ENCODE data around the gene ERBB2.

The ERBB2 gene

DNA sequence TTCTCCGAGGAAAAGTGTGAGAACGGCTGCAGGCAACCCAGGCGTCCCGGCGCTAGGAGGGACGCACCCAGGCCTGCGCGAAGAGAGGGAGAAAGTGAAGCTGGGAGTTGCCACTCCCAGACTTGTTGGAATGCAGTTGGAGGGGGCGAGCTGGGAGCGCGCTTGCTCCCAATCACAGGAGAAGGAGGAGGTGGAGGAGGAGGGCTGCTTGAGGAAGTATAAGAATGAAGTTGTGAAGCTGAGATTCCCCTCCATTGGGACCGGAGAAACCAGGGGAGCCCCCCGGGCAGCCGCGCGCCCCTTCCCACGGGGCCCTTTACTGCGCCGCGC lies at the start of gene ERBB2:
TSS of gene ERBB2 (plus strand) at position 247 of the 330 bp plus-strand sequence. CDS start 175 bp downstream, outside the sequence.
- no peak for DNase-seq
- in situ Hi-C loops (cut with MboI; ENCODE audit: low pct_unique_long_range_greater_than_20kb, low sequenced_read_pairs) = no loop called here

- DNase-seq = no peak
- in situ Hi-C loops (cut with MboI; ENCODE audit: low pct_unique_long_range_greater_than_20kb, low sequenced_read_pairs) = loop anchor here (25.0 kb wide), 1 partner anchor 88 kb away; no protein-coding TSS in a partner anchor
Measured at GRCh38 chr17:39650121-39650579, 49.7 kb upstream of the ERBB2 start.

DNA sequence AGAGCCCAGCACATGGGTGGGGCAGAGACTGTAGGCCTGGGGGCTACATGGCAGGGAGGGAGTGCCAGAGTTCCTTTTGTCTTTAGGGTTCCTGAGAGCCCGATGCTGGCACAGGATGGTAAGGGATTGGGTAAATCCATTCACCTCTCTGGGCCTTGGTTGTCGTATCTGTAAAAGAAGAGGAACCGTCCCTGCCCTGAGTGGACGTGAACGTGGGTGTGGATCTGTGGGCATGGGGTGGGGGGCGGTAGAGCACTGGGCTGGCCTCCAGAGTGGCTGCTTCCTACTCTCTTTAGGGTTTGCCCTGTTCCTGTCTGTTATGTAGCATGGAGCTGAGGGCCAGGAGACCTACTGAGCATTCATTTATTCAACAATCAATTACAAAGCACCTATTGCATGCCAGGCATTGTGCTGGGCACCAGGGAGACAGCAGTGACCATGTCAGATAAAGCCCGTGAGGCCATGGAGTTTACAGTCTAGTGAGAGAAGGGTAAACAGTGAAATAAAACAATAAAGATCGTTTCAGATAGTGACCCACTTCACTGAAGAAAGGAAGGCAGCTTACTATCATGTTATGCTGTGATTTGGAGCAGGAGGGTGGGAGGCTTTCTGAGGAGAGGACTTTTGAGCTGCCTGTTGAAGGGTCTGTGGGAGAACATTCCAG lies 47.8 kb upstream of the ERBB2 start:
- in situ Hi-C loops (cut with MboI; ENCODE audit: low pct_unique_long_range_greater_than_20kb, low sequenced_read_pairs) = loop anchor here (25.0 kb wide), 1 partner anchor 90 kb away; no protein-coding TSS in a partner anchor
- no peak for DNase-seq

DNA sequence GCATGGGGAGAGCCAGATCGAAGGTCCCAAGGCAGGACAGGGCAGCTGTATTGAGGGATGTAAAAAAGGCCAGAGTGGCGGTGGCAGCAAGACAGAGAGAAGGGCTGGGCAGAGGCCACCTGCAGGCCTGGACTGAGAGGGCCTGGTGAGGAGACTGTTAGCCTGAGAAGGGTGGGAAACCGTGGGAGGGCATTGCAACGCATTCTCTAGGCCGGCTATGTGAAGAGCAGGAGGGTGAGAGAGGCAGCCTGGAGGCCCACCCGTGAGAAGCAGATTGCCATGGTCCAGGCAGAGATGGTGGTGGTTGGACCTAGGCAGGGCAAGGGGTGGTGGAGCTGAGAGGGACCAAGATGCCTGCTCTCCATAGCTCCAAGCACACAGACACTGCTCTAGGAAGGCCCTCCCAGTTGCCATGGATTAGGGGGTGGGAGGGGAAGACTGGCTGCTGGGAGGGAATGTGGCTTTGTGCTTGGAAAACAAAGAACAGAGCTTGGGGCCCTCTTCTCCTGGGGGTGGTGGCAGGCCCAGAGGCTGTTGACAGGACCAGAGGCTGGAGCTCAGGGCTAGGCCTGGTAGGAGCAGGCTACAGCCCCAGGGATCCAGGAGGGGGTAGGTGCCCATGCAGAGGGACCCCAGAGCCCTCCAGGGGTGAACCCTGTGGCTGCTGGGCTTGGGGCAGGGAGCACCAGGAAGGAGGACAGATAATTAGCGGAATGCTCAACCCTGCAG lies 47.1 kb upstream of the ERBB2 start:
- in situ Hi-C loops (cut with MboI; ENCODE audit: low pct_unique_long_range_greater_than_20kb, low sequenced_read_pairs) = loop anchor here (25.0 kb wide), 1 partner anchor 90 kb away; no protein-coding TSS in a partner anchor

GRCh38 chr17:39653316-39653661 lies 46.6 kb upstream of the ERBB2 start:
- in situ Hi-C loops (cut with MboI; ENCODE audit: low pct_unique_long_range_greater_than_20kb, low sequenced_read_pairs) = loop anchor here (25.0 kb wide), 1 partner anchor 91 kb away; no protein-coding TSS in a partner anchor
- DNase-seq = no peak

More for the DNA sequence above, 47.1 kb upstream of the ERBB2 start:
- no peak for DNase-seq

DNA sequence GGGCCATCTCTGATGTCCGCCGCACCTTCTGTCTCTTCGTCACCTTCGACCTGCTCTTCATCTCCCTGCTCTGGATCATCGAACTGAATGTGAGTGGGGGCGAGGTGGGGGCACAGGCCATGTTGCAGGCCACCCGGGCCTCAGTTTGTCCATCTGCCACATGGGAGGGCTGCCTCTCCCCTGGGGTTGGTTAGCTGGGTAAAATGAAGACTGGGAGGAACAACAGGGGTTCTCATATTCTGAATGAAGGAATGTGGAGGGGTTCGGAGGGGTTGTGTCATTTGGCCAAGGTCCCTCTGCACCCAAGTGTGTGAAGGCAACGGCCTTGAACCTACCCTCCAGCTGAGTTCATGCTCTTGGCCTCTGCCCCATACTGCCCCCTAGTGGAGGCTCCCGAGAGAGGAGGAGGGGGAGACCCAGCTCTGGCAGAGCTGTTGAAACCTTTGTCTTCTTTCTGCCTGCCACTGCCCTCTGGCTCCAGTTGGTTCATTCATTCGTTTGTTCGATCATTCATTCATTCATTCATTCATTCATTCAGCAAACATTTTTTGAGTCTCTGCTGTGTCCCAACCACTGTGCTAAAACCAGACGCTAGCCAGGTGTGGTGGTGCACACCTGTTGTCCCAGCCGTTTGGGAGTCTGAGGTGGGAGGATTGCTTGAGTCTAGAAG lies 46.1 kb upstream of the ERBB2 start:
- in situ Hi-C loops (cut with MboI; ENCODE audit: low pct_unique_long_range_greater_than_20kb, low sequenced_read_pairs) = loop anchor here (25.0 kb wide), 1 partner anchor 91 kb away; no protein-coding TSS in a partner anchor
- peak; percentile 67 for DNase-seq

- no peak for DNase-seq
- in situ Hi-C loops (cut with MboI; ENCODE audit: low pct_unique_long_range_greater_than_20kb, low sequenced_read_pairs) = loop anchor here (25.0 kb wide), 1 partner anchor 93 kb away; no protein-coding TSS in a partner anchor
Measured at GRCh38 chr17:39655105-39655504, 44.8 kb upstream of the ERBB2 start.

GRCh38 chr17:39658346-39658745 lies 41.5 kb upstream of the ERBB2 start:
- DNase-seq = no peak
- in situ Hi-C loops (cut with MboI; ENCODE audit: low pct_unique_long_range_greater_than_20kb, low sequenced_read_pairs) = loop anchor here (25.0 kb wide), 1 partner anchor 96 kb away; no protein-coding TSS in a partner anchor

DNA sequence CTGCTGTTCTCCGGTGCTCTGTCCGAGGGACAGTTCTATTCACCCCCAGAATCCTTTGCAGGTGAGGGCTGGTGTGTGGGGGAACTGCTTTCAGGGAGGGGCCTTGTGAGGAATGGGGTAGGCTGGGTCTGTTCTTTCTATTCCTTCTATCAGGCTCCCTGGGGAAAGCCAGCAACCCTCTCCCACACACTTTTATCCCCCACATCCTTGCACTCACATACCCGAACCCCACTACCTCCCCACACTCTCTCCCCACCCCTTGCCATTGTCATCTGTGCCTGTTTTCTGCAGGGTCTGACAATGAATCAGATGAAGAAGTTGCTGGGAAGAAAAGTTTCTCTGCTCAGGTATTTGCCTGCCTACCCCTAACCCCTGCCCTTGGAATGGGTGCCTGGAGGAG lies 41.1 kb upstream of the ERBB2 start:
- in situ Hi-C loops (cut with MboI; ENCODE audit: low pct_unique_long_range_greater_than_20kb, low sequenced_read_pairs) = loop anchor here (25.0 kb wide), 1 partner anchor 96 kb away; no protein-coding TSS in a partner anchor
- DNase-seq = no peak

DNA sequence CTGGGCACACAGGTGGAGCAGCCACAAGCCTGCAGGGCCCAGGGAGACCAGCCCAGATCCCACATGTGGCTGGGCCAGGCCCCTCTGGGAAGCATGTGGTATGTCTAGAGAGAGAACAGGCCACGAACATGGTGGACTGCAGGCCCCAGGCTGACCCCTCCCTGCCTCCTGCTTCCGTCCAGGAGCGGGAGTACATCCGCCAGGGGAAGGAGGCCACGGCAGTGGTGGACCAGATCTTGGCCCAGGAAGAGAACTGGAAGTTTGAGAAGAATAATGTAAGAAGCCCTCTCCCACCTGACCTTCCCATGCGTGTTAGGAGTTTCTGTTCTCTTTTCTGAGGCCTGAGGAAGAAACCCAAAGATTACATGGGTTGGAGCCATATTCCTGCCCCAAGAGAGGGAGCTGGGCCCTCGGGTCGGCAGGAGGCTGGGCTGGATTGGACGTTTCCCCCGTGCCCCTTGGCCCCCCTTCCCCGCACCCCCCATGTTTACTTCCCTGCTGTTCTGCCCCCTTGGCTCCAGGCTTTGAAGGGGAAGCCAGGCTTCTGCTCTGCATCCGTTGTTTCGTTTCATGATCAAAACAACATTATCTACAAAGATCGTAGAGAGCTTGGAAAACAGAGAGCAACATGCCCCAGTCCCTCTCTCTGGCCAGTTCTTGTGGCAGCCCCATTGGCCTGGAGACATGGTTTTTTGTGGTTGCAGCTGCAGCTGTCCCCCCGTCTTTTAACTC lies 40.4 kb upstream of the ERBB2 start:
- DNase-seq = no peak
- in situ Hi-C loops (cut with MboI; ENCODE audit: low pct_unique_long_range_greater_than_20kb, low sequenced_read_pairs) = loop anchor here (25.0 kb wide), 1 partner anchor 97 kb away; no protein-coding TSS in a partner anchor

GRCh38 chr17:39660011-39660360 lies 39.9 kb upstream of the ERBB2 start:
- no peak for DNase-seq
- in situ Hi-C loops (cut with MboI; ENCODE audit: low pct_unique_long_range_greater_than_20kb, low sequenced_read_pairs) = loop anchor here (25.0 kb wide), 1 partner anchor 98 kb away; no protein-coding TSS in a partner anchor

GRCh38 chr17:39660397-39661385 lies 39.2 kb upstream of the ERBB2 start:
- DNase-seq = no peak
- in situ Hi-C loops (cut with MboI; ENCODE audit: low pct_unique_long_range_greater_than_20kb, low sequenced_read_pairs) = loop anchor here (25.0 kb wide), 1 partner anchor 98 kb away; no protein-coding TSS in a partner anchor

- in situ Hi-C loops (cut with MboI; ENCODE audit: low pct_unique_long_range_greater_than_20kb, low sequenced_read_pairs) = loop anchor here (25.0 kb wide), 1 partner anchor 100 kb away; no protein-coding TSS in a partner anchor
Measured at GRCh38 chr17:39661744-39662541, 37.9 kb upstream of the ERBB2 start.

GRCh38 chr17:39662551-39663339 lies 37.1 kb upstream of the ERBB2 start:
- no peak for DNase-seq
- in situ Hi-C loops (cut with MboI; ENCODE audit: low pct_unique_long_range_greater_than_20kb, low sequenced_read_pairs) = loop anchor here (25.0 kb wide), 1 partner anchor 100 kb away; no protein-coding TSS in a partner anchor

More at GRCh38 chr17:39661744-39662541, 37.9 kb upstream of the ERBB2 start:
- DNase-seq = no peak

DNA sequence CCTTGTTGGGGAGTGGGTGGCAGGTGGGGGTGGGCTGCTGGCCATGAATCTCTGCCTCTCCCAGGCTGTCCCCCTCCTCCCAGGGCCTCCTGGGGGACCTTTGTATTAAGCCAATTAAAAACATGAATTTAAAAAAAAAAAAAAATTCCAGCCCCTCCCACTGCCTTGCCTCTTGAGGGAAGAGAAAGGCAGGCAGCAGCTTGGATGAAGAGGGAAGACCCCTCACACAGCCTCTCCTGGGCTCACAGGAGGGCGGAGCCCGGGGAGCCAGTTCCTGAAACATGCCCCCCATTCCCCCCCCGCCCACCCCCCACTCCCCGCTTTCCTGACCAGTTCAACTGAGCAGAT lies 36.5 kb upstream of the ERBB2 start:
- in situ Hi-C loops (cut with MboI; ENCODE audit: low pct_unique_long_range_greater_than_20kb, low sequenced_read_pairs) = loop anchor here (25.0 kb wide), 1 partner anchor 101 kb away; no protein-coding TSS in a partner anchor
- DNase-seq = no peak

All from KBM-7 (cell line).